ENCODE data around the gene SNN. TPM values are rescaled to one million over a fixed set of nuclear protein-coding genes. Genes with fewer than 3 reads are reported as not detected.

SNN gene
- total and polyA plus RNA-seq, 2 donors, result 21.6 to 29.2 TPM

GRCh38 chr16:11727796-11728543, 59.7 kb downstream of the SNN start:
- Histone ChIP-seq H3K36me3 (ENCODE audit: control insufficient read depth in 2 of 2, insufficient read depth in 2 of 2, low read length in 1 of 2) (peaks cover 54 to 76% of the 10 kb centered on the region in 2 donors), H3K27me3 (ENCODE audit: control insufficient read depth in 2 of 2, insufficient read depth in 1 of 2, low read length in 1 of 2) (no peaks in the 10 kb centered on the region), H3K4me3 (ENCODE audit: low read length in 2 of 2) (no peak overlapping the region), H3K4me1 (ENCODE audit: control insufficient read depth in 2 of 2, insufficient read depth in 2 of 2, low read length in 2 of 2) (no peaks in the 10 kb centered on the region), H3K27ac (ENCODE audit: low read depth in 1 of 2, low read length in 1 of 2) (no peak overlapping the region), H3K9me3 (ENCODE audit: control insufficient read depth in 2 of 2, insufficient read depth in 1 of 2, low read length in 1 of 2) (no peaks in the 10 kb centered on the region)
- 96% methylated on average over 4 of the region's 4 CpGs for WGBS
- DNase-seq (ENCODE audit: low read depth in 6 of 9, low spot score in 9 of 9), result no peak

Other genes with a start within 250 kb of the SNN start
- gene LITAF, start 81.5 kb upstream of the SNN start, total RNA-seq, result 37.1 TPM
- 95.0 TPM for gene LITAF, start 81.5 kb upstream of the SNN start, polyA plus RNA-seq
- 22.9 TPM for gene TXNDC11, start 74.4 kb downstream of the SNN start, total RNA-seq
- 46.4 TPM for gene TXNDC11, start 74.4 kb downstream of the SNN start, polyA plus RNA-seq
- gene ZC3H7A, start 128.8 kb downstream of the SNN start, total RNA-seq, result 33.7 TPM
- 69.4 TPM for gene ZC3H7A, start 128.8 kb downstream of the SNN start, polyA plus RNA-seq
- gene RSL1D1, start 183.1 kb downstream of the SNN start, total RNA-seq, result 128 TPM
- gene RSL1D1, start 183.1 kb downstream of the SNN start, polyA plus RNA-seq, result 107 TPM
- 47.7 TPM for gene GSPT1, start 247.5 kb downstream of the SNN start, total RNA-seq
- gene GSPT1, start 247.5 kb downstream of the SNN start, polyA plus RNA-seq, result 46.5 TPM